HG02870 (cell line): Measurements from ENCODE around the gene KCNJ14.
A peak's percentile ranks its signal among the peaks of the same experiment; 100 is the strongest.
"Not testable (repeated sequence)": the region's sequence is repeated elsewhere in the genome, so short reads cannot be mapped to it uniquely, and the experiment has no call there.

ENCODE experiments used
- ATAC-seq: cut with Tn5 transposase; IDR thresholded peaks from one replicate; pipeline ENCODE4 v1.9.1; 2021; ENCODE audit warnings: mild to moderate bottlenecking, moderate library complexity; ENCODE audit not compliant: unreplicated experiment

The KCNJ14 gene

DNA sequence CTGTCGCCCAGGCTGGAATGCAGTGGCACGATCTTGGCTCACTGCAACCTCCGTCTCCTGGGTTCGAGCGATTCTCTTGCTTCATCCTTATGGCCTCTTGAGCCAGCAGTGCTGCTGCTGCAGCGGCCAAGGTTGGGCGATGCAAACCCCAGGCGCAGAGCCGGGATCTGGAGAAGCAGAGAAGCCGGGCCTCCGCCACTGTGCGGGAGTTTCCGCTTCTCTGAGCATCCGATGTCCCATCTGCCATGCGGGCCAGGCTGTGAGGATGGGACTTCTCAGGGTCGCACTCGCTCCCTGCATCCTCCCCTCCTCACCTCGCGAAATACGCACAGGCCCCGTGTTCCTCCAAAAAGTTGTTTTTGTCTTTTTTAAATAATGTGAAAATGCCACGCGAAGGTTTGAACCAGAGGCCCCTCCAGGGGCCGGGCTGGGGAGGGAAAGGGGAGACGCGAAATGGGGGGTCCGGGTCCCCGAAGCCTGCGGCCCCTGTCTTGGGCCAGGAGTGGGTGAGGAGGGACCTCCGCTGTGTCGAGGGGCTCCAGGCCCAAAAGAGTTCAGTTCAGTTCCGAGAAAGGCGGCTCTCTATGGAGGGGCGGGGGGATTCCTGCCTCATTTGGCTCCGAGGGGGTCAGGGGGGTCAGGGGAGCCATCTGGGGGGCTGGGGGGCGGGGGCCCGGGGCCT, 29.7 kb downstream of the KCNJ14 start:
- ATAC-seq = no peak

DNA sequence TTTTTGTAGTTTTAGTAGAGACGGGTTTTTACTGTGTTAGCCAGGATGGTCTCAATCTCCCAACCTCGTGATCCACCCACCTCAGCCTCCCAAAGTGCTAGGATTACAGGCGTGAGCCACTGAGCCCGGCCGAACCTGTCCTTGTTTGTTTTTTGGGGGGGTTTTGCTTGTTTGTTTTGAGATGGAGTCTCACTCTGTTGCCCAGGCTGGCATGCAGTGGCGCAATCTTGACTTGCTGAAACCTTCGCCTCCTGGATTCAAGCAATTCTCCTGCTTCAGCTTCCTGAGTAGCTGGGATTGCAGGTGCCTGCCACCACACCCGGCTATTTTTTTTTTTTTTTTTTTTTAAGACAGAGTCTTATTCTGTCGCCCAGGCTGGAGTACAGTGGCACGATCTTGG, 31.3 kb downstream of the KCNJ14 start:
- not testable (repeated sequence) for ATAC-seq

DNA sequence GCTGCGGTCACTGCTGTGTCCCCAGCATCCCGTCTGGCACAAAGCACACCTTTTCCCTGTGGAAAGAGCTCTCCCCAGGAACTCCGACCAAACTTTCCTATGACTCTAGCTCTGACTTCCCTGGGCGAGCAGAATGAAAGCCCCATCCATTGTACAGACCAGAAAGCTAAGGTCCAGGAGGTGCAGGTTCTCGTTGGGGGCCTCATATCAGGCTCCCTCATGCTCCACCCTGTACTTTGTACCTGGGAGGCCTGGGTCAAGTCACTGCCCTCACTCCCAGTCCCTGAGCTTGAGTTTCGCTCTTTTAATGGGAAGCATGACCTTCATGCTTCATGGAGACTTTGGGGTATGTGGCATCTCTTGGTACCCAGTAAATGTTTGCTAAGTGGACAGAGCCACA, 32.2 kb downstream of the KCNJ14 start:
- ATAC-seq = no peak

DNA sequence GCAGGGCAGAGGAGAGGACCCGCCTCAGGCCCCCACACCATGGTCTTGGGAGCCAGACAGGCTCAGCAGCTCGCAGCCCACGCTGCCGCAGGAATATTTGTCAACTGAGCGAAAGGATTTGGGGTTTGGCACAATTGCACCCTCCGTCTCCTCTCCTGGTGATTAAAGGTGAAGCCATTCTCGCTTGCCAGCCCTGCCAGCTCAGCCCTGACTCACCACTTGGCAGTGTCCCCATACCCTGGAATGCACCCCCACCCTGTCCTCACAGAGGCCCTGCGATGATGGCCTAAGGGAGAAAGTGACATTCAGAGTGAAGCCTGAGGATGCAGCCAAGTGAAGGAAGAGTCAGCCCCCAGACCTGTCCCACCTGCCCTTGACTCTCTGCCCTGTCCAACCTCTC, 32.6 kb downstream of the KCNJ14 start:
- ATAC-seq = no peak

DNA sequence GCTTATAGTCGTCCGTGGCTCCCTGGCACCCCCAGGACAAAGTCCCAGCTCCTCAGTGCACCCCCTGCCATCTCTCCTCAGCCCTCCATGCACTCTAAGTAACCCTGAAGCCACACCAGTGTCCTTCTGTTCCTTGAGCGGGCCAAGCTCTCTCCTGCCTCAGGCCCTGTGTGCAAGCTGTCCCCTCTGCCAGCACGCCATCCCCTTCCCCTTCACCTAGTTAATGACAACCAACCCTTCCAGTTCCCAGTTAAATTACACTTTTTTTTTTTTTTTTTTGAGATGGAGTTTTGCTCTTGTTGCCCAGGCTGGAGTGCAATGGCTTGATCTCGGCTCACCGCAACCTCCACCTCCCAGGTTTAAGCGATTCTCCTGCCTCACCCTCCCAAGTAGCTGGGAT, 33.1 kb downstream of the KCNJ14 start:
- ATAC-seq = not testable (repeated sequence)

- no peak for ATAC-seq
These were observed 34.3 kb downstream of the KCNJ14 start for GRCh38 chr19:48489608-48490216.

GRCh38 chr19:48490981-48491792, 35.8 kb downstream of the KCNJ14 start:
- no peak for ATAC-seq

DNA sequence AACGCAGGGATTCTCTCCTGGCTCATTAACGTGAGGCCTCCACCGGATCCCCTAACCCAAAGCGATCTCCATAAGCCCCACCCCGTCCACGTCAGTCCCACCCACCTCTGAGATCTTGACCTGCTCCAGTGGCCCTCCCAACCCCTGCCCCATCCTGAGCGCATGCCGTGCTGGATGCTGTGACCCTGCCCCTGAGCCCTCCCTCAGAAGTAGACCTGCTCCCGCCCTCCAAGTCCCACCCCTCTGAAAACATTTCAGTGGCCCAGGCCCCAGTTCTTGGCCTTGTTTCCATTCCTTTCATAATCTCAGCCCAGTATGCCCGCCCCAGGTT, 36.4 kb downstream of the KCNJ14 start:
- ATAC-seq = no peak

GRCh38 chr19:48492925-48493717, 37.7 kb downstream of the KCNJ14 start:
- ATAC-seq = peak; percentile 51

DNA sequence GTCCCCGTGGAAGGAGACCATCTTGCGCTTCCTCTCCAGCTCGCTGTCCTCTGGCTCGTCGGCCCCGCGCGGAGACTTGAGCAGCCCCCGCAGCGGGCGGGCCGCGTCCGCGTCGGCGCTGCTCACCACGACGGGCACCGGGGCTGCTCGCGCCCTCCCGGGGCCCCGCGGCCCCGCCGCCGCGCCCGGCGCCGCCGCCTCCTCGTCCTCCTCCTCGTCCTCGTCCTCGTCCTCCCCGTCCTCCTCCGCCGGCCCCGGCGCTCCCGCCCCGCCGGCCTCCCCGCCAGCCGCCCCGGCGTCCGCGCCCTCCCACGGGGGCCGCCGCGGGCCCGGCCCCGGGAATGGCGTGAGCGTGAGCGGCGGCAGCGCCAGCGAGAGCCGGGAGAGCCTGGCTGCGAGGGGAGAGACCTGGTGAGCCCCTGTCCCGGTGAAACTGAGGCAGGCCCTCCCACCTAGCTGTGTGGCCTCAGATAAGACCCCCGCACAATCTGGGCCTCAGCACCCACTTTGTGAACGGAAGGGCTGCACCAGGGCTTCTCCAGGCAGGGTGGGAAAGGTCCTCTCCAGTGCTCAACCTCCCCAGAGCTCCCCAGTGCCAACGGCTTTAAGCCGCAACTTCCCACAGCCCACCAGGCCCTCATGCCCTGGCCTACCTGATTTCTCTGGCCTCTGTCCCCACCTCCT, 38.5 kb downstream of the KCNJ14 start:
- ATAC-seq = peak; percentile 2

DNA sequence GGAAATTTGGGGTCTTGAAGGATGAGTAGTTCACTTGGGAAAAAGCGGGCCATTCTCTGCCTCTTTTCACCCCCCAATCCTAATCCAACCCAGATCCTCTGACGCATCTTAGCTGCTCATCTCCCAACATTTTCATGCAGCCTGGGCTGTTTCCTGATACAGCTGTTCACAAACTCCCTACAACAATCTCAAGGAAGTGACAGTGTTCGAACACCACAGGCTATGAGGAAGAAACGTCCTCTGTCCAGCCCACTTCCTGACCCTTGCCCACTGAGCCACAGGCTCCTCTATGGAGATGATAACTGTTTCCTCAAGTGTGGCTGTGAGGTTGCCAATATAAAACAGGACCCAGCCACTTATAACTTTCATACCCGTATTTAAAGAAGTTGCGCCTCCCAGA, 40.0 kb downstream of the KCNJ14 start:
- no peak for ATAC-seq

GRCh38 chr19:48496959-48497727, 41.8 kb downstream of the KCNJ14 start:
- ATAC-seq = no peak

- ATAC-seq = no peak
These were observed 42.6 kb downstream of the KCNJ14 start for GRCh38 chr19:48497728-48498594.

GRCh38 chr19:48498595-48499311, 43.4 kb downstream of the KCNJ14 start:
- ATAC-seq = no peak

- ATAC-seq = no peak
These were observed 44.1 kb downstream of the KCNJ14 start for GRCh38 chr19:48499316-48500090.

GRCh38 chr19:48500830-48501493, 45.6 kb downstream of the KCNJ14 start:
- no peak for ATAC-seq
